Measurements from ENCODE around the gene MRGPRG.

The MRGPRG gene

DNA sequence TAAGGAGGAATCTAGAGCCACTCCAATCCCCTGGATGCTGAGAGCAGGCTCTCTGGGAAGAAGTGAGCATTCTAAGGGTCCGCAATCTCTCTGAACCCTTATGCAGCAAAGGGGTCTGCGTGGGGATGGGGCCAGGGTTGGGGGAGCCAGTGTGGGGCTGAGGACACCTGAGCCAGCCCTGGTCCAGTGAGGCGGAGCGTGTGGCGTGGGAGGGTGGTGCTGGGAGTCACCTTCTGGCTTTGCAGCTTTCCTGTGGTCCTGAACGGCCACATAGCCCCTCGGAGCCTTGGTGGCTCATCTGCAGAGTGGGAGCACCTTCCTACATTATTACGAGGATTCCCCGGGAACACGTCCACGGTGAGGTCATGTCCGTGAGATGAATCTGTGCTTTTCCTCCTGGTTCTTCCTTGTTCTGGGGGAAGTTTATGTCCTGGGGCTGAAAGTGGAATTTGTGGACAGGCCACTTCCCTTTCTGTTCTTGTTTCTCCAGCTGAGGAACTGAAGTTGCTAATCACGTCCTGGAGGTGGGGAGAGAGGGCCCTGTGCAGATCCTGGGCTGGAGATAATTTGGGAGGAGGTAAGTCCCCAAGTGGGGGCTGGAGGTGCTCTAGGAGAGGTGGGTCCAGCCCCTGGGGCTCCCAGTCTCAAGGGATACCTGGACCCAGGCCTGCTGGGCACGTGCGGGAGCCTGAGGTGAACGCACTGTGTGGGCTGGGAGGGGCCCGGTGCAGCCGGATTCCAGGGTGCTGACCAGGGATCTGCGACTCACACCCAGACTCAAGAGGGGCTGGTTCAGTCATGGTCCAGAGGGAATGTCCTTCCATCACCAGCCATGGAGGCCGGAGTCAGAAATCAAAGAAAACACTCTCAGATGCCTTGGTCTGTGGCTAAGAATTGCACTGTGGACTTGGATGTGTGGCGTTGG, 7.5 kb upstream of the MRGPRG start:
- no peak for DNase-seq (ENCODE audit: low spot score)

GRCh38 chr11:3225159-3225758, 6.6 kb upstream of the MRGPRG start:
- no peak for DNase-seq (ENCODE audit: low spot score)

DNA sequence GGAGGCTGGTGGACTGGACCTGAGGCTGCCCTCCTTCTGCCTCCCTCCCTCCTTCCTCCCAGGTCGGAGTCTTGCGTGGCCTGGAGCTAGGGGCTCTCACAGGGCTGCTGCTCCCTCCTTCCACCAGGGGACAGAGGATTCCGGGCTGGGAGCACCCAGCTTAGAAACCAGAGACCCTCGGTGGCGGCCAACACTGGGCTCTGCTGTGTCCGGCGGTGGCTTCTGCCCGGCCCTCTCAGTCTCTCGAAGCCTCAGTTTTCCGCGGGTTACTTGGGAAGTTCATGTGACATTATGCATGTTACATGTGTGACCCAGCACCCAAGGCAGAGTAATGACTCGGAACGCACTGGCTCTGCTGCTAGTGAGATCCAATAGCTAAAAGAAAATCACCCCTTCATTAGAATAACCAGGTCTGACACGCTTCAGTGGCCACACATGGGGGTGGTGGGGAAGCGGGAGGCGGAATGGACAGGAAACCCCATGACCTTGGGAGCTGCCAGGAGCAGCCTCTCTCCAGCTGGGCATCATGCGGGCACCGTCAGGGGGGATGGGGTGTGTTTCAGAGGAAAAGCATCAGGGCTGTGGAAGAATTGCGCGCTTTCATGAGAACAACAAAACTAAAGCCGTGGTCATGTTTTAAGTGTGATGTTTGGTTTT, 5.9 kb upstream of the MRGPRG start:
- no peak for DNase-seq (ENCODE audit: low spot score)

GRCh38 chr11:3223932-3224381, 5.3 kb upstream of the MRGPRG start:
- no peak for DNase-seq (ENCODE audit: low spot score)

- no peak for DNase-seq (ENCODE audit: low spot score)
These were observed 4.6 kb upstream of the MRGPRG start for GRCh38 chr11:3222941-3223915.

DNA sequence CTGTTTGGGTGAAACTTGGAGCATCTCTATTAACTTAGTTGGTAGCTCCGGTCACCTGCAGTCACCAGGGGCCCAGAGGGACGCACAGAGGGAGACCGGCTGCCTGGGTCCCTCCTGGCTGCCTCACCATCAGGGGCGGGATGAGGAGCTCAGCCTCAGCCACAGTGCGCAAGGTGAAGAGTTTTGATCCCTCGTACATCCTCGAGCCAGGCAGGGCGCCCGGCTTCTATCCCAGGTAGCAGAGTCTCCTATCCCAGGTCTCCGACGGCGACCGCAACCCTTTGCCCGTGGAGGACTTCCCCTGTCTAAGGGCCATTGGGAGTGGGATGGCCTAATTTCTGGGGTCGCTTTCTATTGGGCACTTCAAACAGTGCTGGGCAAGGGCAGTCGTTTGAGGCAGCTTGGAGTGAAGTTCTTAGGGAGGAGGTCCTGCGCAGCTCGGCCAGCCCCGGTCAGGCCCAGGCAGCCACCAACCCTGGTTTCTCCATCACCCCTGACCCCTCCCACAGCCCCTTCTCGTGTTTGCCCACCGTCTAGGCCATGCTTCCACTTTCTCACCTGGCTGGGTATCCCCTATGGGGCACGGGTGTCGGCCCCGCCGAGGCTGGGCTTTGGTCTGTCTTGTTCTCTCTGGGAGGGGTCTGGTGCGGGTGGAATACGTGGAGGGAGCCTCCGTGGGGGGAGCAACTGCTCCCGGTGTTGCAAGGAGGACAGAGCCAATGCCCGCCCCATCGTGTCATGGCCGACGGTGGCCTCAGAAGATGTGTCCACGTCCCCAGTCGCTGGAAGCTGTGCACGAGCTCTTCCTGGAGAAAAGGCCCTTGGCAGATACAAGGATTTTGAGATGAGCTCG, 3.6 kb upstream of the MRGPRG start:
- DNase-seq (ENCODE audit: low spot score): no peak

- DNase-seq (ENCODE audit: low spot score): no peak
These were observed 2.9 kb upstream of the MRGPRG start for GRCh38 chr11:3221408-3222002.

GRCh38 chr11:3220521-3221407, 2.2 kb upstream of the MRGPRG start:
- no peak for DNase-seq (ENCODE audit: low spot score)

GRCh38 chr11:3220101-3220500, 1.5 kb upstream of the MRGPRG start:
- DNase-seq (ENCODE audit: low spot score): no peak

DNA sequence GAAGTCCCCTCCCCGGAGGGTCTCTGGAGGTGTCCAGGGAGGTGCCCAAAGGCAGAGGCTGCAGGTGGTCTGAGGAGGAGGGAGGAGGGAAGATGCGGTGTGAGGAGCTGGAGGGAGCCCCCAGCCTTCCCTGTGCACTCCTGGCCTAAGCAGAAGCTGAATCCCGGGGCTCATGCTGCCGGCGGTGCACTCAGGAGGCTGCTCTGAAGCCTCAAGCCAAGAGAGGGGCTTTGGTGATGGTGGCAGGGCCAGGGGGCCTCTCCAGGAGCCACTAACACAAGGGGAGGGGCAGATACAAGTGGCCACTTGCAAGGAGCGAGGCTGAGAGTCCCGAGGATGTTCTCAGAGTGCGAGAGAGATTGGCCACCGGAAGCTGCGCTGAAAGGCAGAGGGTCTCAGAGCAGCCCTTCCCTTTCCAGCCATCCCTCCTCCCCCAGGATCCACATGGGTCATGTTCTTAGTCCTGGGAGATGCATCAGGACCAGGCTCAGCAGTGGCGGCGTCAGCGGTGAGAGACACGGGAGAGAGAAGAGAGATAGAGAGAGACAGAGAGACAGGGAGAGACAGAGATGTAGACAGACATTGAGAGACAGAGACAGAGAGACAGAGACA, 774 bp upstream of the MRGPRG start:
- no peak for DNase-seq (ENCODE audit: low spot score)

DNA sequence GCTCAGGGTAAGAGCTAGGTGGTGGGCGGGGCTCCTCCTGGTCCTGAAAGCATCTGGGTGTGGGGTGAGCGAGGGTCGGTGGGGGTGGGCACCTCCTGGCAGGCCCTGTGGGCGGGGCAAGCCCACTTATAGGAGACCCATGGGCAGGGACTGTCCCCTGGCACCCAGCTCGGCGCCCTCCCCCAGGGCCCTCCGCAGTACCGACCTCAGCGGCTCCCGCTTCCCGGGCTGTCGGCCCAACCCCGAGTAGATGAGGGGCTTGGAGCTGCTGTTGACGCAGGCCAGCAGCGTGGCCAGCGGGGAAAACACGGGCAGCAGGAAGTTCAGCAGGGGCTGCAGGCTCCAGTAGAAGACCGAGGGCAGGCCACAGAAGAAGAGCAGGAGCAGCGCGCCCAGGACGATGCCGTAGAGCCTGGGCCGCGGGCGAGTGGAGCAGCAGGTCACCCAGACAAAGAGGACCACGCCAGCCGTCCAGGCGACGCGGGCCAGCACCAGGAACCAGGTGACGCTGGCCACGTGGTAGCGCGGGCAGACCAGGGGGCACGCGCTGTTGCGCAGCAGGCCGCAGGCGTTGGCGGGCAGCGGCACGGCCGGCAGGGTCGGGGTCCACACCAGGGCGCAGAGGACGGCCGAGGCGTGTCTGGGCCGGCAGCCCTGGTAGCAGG, 663 bp downstream of the MRGPRG start:
- no peak for DNase-seq (ENCODE audit: low spot score)

DNA sequence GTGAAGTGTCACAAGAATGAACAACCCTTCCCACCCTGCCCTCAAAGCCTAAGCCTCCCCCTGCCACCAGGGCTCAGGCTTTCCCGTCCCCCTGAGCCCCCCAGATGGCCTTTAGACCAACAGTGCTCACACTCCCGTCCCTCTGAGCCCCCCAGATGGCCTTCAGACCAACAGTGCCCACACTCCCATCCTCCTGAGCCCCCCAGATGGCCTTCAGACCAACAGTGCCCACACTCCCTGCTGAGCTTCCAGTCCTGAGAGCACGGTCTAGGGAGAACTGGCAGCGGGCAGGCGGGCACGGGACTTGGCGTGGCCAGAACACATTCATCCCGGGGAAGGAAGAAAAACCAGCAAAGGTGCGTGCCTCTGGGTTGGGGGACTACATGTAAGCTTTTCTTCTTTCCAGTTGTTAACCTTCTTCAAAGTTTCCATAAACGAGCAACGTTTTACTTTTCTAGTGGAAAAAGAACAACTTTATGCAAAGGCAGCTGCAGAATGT, 2.5 kb downstream of the MRGPRG start:
- DNase-seq (ENCODE audit: low spot score): no peak

DNA sequence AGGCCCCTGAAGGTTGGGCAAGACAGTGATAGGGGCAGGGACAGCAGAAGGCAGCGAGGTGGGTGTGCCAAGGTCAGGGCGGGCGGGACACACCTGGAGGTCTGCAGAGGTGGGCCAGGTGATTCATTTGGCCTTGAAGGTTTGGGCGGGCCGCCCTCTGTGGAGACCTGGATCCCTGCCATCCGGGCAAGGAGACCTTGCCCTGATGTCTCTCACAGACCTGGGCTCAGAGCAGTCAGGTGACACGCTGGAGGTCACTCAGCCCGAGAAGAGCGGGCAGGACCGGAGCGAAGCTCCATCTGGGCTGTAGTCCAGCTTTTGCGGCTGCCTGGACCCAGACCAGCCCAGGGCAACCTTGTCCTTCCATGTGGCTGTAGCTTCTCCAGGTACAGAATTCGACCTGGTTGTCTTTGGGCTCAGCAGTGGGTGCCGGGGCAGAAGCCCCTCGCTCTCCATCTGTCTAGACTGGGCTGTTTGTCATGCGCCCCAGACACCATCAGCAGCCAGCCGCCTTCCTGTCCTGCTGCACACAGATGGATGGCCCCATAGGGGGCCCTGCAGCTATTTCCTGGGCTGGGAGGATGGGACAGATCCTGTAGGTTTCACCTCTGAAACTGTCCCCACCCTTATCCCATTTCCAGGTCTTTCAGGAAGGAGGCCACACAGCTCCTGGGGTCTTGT, 3.1 kb downstream of the MRGPRG start:
- DNase-seq (ENCODE audit: low spot score): no peak

DNA sequence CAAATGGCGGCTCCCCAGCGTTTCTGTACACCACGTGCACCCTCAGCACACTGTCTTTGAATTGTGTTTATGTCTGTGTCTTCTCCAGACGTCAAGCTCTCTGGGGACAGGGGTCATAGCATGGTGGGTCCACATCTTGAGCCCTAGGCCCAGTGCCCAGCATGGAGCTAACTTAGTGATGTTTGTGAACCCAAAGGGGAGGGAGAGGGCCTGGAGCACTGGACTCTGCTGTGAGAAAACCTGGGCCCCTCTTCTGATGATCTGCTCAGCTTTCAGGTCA, 4.3 kb downstream of the MRGPRG start:
- no peak for DNase-seq (ENCODE audit: low spot score)

DNA sequence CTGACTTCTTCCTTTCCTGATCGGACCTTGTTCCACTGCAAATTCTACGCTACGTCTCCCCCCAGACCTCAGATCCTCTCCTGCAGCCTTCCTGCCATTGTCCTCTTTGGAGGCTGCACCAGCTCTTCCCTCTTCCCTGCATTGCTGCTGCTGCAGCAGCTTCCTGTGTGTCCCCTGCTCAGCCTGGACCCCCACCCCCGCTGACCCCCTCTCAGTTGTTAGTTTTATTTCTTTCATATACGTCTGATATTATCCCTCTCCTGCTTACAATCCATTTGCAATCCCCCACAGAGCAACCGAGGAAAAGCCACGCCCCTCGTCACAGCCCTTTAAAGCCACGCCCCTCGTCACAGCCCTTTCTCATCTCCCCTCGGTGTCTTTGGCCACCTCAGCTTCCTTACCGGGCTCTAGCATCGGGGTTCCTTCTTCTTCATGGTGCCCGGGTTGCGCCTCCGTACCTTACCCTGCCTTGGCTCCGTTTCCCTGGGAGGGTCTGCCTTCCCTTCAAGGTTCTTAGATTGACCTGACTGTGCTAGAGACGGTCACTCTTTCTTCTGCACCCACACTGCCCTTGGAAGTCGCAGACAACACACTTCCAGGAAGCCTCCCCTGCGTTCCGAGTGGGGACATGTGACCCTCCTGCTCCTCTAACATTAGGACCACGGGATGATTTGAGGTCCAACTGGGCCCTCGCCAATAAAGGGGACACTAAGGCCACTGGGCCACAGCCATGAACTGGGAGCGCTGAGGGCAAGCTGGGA, 4.8 kb downstream of the MRGPRG start:
- DNase-seq (ENCODE audit: low spot score): no peak

DNA sequence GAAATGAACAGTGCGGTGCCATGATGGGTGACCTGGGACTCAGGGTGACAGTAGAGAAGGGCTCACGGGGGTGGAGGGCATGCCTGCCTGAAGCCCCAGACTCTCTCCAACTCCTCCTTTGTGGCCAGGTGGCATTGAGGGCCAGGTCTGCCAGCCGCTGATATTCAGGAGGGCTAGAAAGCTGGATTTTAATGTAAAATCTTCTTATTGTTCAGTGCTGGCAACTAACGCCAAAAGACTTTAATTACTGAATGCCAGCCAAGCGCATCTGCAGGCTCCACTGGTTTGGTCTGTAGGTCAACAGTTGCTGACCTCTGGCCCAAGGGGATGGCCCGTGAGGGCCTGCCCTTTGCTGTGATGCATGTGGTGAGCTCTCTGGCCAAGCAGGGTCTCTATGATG, 10.3 kb downstream of the MRGPRG start:
- DNase-seq (ENCODE audit: low spot score): no peak

DNA sequence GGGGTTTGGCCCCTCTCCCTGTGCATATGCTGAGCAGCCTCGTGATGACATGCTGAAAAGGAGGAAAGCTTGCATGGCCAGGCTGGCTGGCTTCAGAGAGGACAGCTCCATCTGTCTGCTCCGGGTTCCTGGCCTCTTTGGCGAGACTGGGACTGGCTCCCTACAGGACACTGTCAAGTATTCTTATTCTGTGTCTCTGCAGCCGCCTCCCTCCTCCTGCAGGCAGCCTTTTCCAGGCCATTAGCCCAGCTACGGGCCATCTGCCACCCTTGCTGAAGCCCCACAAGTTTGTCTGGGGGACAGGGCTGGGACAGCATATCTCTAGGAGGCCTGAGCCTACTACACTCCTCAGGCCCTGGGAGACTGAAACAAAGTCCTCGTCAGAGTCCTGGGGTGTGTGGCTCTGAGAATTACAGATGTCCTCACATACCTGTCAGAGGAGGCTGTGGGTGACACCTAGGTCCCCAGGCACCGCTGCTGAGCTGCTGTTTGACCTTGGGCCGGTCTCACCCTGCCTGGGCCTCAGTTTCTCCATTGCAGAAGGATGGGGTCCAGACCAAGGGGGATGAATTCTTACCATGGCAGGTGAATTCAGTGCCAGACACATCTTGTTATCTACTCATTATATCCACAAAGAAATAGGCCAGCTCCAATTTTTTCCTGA, 11.0 kb downstream of the MRGPRG start:
- no peak for DNase-seq (ENCODE audit: low spot score)
